NCI-H460 (cell line): ENCODE measurements around the gene CERS6. TPM values are rescaled to one million over a fixed set of nuclear protein-coding genes. Genes with fewer than 3 reads are reported as not detected.
"Not testable (repeated sequence)": the region's sequence is repeated elsewhere in the genome, so short reads cannot be mapped to it uniquely, and the experiment has no call there.

Experiments
- DNase-seq: peaks from one replicate; pipeline ENCODE4 v3.0.0-alpha.2; 2016; ENCODE audit warnings: low read depth; ENCODE audit errors: extremely low read depth
- total RNA-seq: library from RNA; depleted of rRNA; stranded (reverse); fragments of >200 nt; shearing (Covaris generic); gene quantifications from 2 replicates; pipeline ENCODE4 v1.2.3, GENCODE V29; 2014

The CERS6 gene
- total RNA-seq, 1 experiment from 2014 or later: 57.3 TPM

GRCh38 chr2:168626647-168627046 lies 170.6 kb downstream of the CERS6 start:
- no peak for DNase-seq

GRCh38 chr2:168632709-168633121 lies 176.6 kb downstream of the CERS6 start:
- no peak for DNase-seq

- DNase-seq: no peak
Measured at GRCh38 chr2:168633200-168633599, 177.1 kb downstream of the CERS6 start.

GRCh38 chr2:168633895-168634294 lies 177.8 kb downstream of the CERS6 start:
- no peak for DNase-seq

GRCh38 chr2:168635065-168635577 lies 179.0 kb downstream of the CERS6 start:
- DNase-seq: no peak

GRCh38 chr2:168639018-168639417 lies 182.9 kb downstream of the CERS6 start:
- DNase-seq: no peak

- no peak for DNase-seq
Measured at GRCh38 chr2:168639441-168639898, 183.4 kb downstream of the CERS6 start.

GRCh38 chr2:168640039-168640438 lies 184.0 kb downstream of the CERS6 start:
- DNase-seq: no peak

GRCh38 chr2:168641636-168642035 lies 185.6 kb downstream of the CERS6 start:
- DNase-seq: no peak

GRCh38 chr2:168642873-168643272 lies 186.8 kb downstream of the CERS6 start:
- DNase-seq: no peak

- DNase-seq: no peak
Measured at GRCh38 chr2:168643979-168644378, 187.9 kb downstream of the CERS6 start.

GRCh38 chr2:168645696-168646338 lies 189.7 kb downstream of the CERS6 start:
- no peak for DNase-seq

GRCh38 chr2:168649105-168649504 lies 193.0 kb downstream of the CERS6 start:
- DNase-seq: no peak

GRCh38 chr2:168649562-168649961 lies 193.5 kb downstream of the CERS6 start:
- no peak for DNase-seq

- no peak for DNase-seq
Measured at GRCh38 chr2:168650139-168650538, 194.1 kb downstream of the CERS6 start.

- no peak for DNase-seq
Measured at GRCh38 chr2:168650781-168651180, 194.7 kb downstream of the CERS6 start.

- no peak for DNase-seq
Measured at GRCh38 chr2:168652997-168653921, 197.2 kb downstream of the CERS6 start.

GRCh38 chr2:168654705-168655104 lies 198.6 kb downstream of the CERS6 start:
- no peak for DNase-seq

- no peak for DNase-seq
Measured at GRCh38 chr2:168655207-168655606, 199.1 kb downstream of the CERS6 start.

GRCh38 chr2:168657378-168657777 lies 201.3 kb downstream of the CERS6 start:
- not testable (repeated sequence) for DNase-seq

- DNase-seq: no peak
Measured at GRCh38 chr2:168658706-168659105, 202.6 kb downstream of the CERS6 start.
